OCI-M1 (cell line): ENCODE results near the gene KCTD16.

Experiments
- DNase-seq: peaks from one replicate; lab custom pipeline; 2025; lab: John Stamatoyannopoulos, UW

The KCTD16 gene

GRCh38 chr5:144284931-144285502 lies 114.3 kb downstream of the KCTD16 start:
- DNase-seq, result no peak

DNA sequence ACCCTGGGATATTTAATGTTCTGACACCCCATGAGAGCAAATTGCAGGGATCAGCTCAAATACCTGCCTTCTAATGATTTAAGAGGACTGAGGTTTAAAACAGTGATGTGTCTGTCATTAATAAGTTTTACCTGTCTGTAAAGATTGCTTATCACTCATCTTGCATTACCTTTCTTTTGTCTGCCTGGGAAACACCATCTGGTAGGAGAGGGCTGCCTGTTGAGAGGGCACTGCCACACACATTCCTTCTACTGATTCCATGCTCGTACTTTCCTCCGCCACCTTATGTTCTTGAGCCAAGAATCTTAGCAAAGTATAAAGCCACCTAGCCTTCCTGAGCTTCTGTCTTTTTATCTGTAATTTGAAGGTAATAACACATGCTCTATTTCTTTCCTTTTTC lies 118.6 kb downstream of the KCTD16 start:
- DNase-seq, result no peak

DNA sequence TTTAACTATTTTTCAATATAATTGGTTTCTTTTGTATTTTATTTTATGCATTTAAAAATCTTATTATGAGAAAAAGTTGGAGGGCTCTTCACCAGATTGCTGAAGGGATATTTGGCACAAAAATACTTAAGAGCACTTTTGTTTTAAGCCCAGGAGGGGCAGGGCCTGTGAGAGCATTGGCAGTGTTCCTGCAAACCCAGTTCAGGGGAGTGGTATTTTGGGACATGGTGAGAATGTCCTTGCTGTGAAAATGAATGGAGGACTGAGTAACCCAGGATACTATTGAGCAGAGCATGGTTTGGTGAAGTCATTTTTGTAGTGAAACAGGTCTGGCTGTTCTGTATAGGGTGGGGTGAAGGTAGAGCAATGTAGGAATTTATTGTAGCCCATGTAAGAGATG lies 121.4 kb downstream of the KCTD16 start:
- no peak for DNase-seq

DNA sequence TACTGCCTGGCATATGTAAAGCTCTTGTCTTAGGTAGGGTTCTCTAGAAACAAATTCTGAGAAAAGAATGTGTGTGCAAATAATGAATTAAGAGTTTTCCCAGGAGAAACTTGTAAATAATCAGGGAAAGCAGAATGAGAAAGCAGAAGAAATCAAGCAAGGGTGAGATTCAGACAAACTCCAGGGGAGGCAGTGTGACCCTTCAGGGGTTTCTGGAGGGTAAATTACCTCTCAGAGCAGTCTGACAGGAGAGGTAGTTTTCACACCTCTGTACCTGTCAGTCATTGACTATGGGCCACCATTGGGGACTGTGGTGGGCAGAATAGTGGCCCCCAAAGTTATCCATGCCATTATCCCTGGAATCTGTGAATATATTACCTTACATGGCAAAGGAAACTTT lies 124.6 kb downstream of the KCTD16 start:
- no peak for DNase-seq

GRCh38 chr5:144297081-144297480 lies 126.4 kb downstream of the KCTD16 start:
- DNase-seq, result no peak

DNA sequence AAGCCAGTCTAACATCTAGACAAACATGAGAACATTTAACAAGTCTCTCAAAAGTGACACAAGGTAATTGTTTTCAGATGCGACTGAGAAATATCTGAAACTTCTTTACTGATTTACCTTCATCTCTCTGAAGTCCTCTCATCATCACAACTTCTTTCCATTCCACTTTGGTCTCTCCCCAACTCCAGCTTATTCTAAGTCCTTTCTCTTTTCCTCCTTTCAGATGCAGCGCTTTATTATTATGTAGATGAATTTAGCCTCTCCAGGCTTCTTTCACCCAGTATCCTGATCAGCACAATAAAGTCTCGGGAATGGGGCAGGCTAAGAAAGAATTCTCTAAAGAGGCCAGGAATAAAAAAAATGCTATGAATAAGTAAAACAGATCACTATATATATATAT lies 128.0 kb downstream of the KCTD16 start:
- DNase-seq, result no peak

DNA sequence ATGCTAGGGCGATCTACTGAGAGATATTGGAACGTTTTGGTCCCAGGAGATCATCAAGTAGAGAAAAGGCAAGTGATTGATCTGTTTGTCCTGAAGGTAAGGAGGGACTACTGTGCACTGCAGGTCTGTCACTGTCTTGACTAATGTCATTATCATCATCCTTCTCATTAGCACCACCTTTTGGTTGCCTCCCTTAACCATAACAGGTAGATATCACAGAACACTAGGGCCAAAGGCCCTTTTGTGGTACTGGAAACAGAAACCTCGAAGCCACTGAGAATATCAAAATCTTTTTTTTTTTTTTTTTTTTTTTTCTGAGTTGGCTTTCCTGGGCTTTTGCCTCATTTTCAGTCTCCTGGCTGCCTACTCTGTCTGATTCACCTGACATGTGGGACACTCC lies 134.0 kb downstream of the KCTD16 start:
- no peak for DNase-seq

DNA sequence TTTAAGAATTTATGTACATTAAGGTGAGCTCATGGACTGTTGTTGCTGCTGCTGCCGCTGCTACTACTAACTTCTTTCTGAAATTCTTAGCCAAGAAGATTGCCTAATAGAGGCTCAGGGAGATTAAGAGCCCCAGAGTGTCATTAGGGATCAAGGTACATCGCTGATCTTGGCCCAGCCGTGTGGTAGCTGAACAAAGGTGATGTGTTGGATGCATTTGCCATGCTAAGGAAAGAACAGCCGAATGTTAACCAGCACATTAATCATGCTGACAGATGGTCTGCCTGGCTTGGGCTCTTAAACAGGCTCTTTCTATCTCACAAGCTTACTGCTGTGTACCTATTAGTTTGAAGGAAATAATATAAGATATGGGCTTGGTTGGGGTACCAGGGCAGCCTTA lies 137.1 kb downstream of the KCTD16 start:
- DNase-seq, result no peak

DNA sequence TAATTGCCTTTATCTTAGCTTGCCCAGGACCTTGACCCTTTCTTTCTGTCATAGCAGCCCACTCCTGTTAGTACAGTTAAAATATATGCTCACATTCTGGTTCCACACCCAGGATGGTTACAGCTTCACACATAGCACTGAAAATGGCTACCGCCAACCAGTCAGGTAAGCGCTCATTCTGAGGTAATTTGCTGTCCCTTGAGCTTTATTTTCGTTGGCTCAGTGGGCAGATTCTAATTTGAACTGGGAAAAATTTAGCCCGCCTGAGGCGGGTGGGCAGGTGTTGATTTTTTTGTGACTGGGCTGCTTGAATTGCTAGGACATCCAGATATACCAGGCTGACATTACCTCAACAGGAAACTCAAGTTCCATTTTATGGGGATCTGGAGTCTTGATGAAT lies 137.5 kb downstream of the KCTD16 start:
- no peak for DNase-seq

GRCh38 chr5:144308906-144309670 lies 138.4 kb downstream of the KCTD16 start:
- no peak for DNase-seq

- no peak for DNase-seq
Observed at GRCh38 chr5:144310621-144311020, 139.9 kb downstream of the KCTD16 start.

DNA sequence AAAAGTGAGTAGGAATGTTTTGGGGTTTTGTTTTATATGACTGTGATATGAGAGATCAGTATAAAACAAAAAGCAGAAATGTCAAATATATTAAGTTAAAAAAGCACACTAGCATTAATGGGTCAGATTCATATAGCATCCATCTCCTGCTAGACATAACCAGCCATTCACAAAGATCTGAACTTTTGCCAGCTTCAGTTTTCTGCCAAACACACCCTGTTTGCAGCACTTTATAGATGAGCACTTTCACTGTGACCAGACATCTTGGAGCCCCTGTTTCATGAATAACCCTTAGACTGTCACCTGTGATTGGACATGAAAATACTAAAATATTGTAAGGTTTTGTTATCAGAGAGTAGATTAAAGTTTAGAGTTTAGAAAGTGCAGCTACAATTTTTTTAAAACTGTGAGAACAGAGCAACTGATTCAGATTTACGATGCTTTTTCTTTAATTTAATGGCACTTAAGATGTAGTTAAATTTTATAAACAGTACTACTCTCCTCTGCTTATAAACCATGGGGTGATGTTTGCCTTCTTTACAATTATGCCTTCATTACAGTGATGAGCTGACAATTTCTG lies 142.6 kb downstream of the KCTD16 start:
- no peak for DNase-seq

DNA sequence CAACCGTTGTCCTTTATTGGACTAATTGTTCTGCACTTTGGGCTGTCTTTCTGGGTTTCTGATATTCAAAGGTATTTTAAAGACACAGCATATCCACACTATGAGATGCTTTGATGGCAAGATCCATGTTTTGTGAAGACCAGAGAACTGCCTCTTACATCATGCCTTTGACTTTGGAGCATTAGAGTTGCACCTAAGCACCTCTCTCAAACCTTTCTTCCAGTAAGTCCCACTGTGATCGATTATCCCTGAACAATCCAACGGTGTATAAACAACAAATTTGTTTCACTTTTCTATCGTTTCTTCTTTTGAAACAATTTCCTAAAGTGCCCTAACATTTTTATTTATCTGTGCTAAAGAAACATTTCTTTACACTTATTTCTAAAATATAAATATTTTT lies 144.4 kb downstream of the KCTD16 start:
- no peak for DNase-seq

GRCh38 chr5:144315994-144316634 lies 145.4 kb downstream of the KCTD16 start:
- DNase-seq, result no peak

- no peak for DNase-seq
Observed at GRCh38 chr5:144318011-144318410, 147.3 kb downstream of the KCTD16 start.

GRCh38 chr5:144318460-144318859 lies 147.8 kb downstream of the KCTD16 start:
- DNase-seq, result no peak

- no peak for DNase-seq
Observed at GRCh38 chr5:144323181-144323580, 152.5 kb downstream of the KCTD16 start.

DNA sequence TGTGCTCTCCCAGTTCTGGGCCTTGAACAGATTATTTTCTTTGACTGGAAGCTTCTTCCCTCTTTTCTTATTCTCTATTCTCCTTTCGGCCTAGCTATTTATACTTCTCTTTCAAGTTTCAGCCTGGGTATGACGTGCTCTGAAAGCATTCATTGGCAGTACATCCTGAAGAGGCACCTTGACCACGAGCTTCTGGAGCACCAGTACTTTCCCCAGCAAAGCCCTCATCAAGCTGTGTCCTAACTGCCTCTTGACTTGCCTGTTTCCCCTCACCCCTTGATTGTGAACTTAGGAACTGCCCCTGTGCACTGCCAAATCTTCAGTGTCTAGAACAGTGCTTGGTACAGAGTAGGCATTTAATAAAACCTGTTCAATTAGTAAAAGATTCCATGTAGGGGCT lies 154.9 kb downstream of the KCTD16 start:
- no peak for DNase-seq

GRCh38 chr5:144328494-144328893 lies 157.8 kb downstream of the KCTD16 start:
- no peak for DNase-seq

DNA sequence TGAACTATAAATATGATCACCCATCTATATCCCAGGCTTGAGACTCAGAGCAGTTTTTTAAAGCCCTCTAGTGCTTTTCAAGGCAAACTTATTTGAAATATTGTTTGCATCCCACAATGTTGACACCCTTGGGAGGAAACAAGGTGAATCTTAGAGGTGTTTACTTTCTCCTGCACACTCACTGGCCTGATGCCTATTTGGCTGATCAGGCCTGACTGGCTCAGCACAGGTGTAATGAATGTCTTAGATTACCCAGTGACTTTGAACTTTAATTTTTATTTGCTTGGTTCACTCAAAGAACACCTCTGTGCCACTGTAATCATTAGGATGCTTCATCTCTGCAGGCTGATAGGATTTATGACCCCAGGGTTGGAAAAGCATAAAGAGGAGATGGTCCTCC lies 158.3 kb downstream of the KCTD16 start:
- DNase-seq, result no peak

- DNase-seq, result no peak
Observed at GRCh38 chr5:144329681-144330080, 159.0 kb downstream of the KCTD16 start.

GRCh38 chr5:144331361-144331760 lies 160.7 kb downstream of the KCTD16 start:
- DNase-seq, result no peak

GRCh38 chr5:144332265-144332664 lies 161.6 kb downstream of the KCTD16 start:
- no peak for DNase-seq
